IPS-18c (cell line): ENCODE results near the gene PCBP4.
"Not testable (repeated sequence)": the region's sequence is repeated elsewhere in the genome, so short reads cannot be mapped to it uniquely, and the experiment has no call there.

Source experiments
- H3K4me3 ChIP-seq: 2 replicates; pipeline ENCODE4 v1.7.0; 2013; ENCODE audit warnings: low read depth, mild to moderate bottlenecking, low read length, moderate library complexity; ENCODE audit not compliant: insufficient read depth
- H3K9me3 ChIP-seq: one replicate; pipeline ENCODE4 v1.6.1; 2013; ENCODE audit warnings: mild to moderate bottlenecking, low read length, moderate library complexity; ENCODE audit not compliant: control insufficient read depth, insufficient read depth

The PCBP4 gene

DNA sequence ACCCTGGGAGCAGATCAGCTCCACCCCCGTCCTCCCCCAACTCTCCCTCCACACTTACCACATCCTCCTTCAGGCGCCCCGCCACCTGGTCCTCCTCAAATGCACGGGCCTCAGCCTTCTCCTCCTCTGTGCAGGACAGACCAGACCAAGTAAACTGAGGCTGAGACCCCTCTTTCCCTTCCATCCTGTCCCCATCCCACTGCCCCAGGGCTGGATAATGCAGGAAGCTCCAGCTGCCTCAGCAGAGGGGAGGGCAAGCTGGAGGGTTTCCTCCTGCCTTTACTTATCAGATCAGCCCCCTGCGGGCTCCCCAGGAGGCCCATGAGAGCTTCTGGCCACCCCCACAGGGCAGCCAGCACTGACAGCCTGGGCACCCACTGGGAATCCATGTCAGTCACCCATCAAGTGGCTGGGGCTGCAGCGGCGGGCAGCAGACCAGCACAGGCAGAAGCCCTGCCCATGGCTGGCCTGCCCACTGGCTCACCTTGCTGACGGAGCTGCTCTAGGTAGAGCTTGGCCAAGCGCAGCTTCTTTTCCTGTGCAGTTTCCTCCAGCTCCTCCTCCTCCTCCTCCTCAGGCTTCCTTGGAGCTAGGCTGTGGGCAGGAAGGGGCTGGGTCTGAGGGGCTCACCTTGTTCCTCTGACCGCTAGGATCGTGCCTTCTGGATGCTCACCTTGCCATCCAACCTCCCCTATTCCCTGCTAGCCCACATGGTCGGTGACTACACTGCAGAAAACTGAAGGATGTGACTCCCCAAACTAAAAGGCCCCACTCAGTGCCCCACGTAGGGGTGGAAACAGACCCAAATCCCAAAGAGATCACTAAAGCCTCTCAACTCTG is 29.4 kb downstream of the PCBP4 start:
- H3K4me3 ChIP-seq: no peak overlapping the region

GRCh38 chr3:51937014-51937413 is 30.2 kb downstream of the PCBP4 start:
- Histone ChIP-seq H3K4me3 (no peak overlapping the region), H3K9me3 (no peaks in the 10 kb centered on the region)

More for the DNA sequence above, 29.4 kb downstream of the PCBP4 start:
- no peaks in the 10 kb centered on the region for H3K9me3 ChIP-seq

DNA sequence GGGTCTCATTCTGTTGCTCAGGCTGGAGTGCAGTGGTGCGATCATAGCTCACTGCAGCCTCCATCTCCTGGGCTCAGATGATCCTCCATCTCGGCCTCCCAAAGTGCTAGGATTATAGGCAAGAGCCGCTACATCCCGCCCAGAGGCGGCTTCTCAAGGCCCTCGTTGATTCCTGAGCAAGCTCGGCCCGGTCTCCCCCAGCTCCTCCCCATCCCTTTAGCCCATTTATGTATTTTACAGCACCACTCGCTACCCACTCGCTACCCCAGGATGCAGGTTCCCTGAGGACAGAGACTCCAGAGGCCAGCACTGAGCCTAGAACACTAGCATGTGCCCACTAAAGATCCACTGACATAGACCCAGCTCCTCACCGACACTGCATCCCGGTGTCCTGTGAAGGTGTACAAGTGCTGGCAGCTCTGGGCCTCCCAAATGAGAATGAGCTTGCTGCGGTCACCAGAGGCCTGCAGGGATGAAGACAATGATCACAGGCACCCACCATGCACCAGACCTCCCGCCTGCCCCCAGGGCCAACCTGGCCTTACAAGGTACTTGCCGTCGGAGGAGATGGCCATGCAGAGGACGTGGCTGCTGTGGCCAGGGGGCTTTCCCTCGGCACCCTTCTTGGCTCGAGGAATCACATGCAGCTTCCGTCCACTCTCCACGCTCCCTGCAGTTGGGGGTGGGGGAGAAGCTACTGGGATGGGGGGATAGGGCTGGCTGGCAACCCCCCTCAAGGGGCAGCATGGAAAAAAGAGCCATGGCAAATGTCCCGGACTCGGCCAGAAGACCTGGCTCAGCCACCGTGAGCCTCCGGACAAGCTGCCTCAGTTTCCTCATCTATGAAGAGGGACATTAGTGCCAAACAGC is 31.1 kb downstream of the PCBP4 start:
- H3K9me3 ChIP-seq: no peaks in the 10 kb centered on the region

DNA sequence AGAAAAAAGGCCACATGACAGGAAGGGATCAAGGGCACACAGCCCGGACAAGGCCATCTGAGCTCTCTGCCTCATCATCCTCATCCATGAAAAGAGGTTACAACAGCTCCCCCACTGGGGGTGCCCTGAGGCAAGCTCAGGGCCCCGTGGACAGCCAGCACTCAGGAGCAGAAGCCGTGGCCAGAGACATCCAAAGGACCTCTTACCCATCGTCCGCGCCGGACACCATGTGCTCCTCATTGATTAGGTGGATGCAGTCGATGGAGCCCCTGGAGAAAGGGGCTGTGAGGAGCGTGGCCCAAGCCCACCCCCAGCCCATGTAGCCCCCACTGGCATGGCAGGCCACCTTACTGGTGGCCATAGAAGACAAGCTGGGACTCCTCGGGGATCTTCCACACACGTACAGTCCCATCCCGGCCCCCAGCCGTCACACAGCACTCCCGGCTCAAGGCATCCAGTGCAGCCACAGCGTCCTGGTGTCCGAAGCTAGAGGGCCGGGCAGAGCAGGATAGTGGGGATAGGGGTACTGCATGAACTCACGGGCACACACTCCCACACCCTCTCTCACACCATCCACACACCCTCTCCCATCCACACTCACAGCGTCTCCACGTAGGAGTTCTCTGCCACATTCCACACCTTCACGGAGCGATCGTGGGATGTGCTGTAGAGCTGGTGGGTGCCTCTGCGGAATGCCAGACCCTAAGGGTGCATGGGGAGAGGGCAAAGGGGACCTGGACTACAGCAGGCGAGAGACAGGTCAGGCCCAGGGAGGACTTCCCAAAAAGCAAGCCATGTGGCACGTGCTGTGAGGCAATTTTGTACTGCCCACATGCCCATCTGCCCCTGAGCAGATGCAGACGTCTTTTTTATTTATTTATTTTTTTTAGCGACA is 32.0 kb downstream of the PCBP4 start:
- no peak overlapping the region for H3K4me3 ChIP-seq
- H3K9me3 ChIP-seq: no peaks in the 10 kb centered on the region

More for the DNA sequence above, 31.1 kb downstream of the PCBP4 start:
- no peak overlapping the region for H3K4me3 ChIP-seq

- H3K9me3 ChIP-seq: no peaks in the 10 kb centered on the region
- no peak overlapping the region for H3K4me3 ChIP-seq
Measured at GRCh38 chr3:51934139-51934850, 33.0 kb downstream of the PCBP4 start.

- Histone ChIP-seq H3K9me3 (no peaks in the 10 kb centered on the region), H3K4me3 (no peak overlapping the region)
Measured at GRCh38 chr3:51933471-51934138, 33.6 kb downstream of the PCBP4 start.

DNA sequence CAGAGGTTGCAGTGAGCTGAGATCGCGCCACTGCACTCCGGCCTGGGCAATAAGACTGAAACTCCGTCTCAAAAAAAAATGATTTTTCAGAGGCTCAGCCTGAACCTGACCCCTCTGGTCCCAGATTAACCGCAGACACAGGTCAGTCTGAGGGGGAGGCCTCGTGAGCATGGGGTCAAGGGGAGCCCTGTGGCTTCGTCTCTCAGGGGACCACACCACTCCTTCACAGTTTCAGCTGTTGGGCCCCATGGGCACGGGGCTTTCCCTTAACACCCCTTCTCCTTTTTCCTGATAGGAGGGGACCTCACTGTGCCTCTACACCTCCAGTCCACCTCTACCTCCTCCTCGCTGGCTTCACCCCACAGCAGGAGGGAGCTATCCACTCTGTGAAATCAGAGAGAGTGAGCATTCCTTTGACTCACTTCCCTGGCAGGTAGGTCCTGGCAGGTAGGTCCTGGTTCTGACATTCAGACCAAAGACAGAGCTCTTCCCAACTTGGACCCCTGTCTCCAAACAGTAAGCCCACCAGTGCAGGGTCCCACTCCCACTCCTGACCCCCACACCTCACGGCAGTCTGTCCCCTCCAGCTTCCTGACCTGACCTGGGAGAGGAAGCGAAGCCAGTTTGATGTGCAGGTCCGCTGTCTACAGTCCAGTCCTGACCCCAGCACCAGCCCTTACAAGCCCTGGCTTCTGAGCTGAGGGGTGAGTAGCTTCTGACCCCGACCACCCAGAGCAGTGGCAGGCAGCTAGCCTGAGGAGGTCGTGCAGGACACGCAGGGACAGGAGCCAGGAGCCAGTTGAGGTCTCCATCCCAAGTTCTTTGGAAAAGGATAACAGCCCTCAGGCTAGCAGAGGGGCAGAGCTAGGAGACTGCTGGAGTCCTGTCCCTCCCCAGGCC is 34.5 kb downstream of the PCBP4 start:
- no peaks in the 10 kb centered on the region for H3K9me3 ChIP-seq
- no peak overlapping the region for H3K4me3 ChIP-seq

- H3K4me3 ChIP-seq: no peak overlapping the region
- H3K9me3 ChIP-seq: no peaks in the 10 kb centered on the region
Measured at GRCh38 chr3:51931756-51932155, 35.5 kb downstream of the PCBP4 start.

- Histone ChIP-seq H3K9me3 (no peaks in the 10 kb centered on the region), H3K4me3 (no peak overlapping the region)
Measured at GRCh38 chr3:51930439-51930838, 36.8 kb downstream of the PCBP4 start.

DNA sequence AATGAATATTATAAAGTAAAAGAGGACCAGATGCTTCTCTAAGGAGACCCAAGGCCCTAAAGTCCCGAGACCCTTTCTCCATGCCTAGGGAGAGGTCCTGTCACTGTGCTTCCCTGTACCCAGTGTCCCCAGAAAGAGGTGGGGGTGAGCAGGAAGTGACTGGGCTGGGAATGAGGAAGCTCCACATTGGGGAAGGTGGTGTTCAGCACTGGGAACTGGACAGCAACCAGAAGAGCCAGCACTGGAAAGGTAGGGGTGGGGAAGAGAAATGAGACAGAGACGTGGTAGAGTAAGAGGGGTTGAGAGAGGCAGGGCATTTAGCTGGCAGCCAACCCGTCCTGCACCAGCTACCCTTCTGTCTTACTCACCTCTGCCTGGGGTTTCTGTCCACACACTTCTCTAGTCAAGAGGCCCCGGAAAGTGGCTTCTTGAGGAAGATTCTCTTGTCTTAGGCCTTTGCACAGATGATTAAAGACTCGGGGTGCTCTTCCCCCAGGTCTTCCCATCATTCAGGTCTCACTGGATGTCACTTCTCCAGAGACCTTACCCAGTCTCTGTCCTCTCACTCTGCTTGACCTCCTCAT is 37.7 kb downstream of the PCBP4 start:
- Histone ChIP-seq H3K4me3 (no peak overlapping the region), H3K9me3 (no peaks in the 10 kb centered on the region)

DNA sequence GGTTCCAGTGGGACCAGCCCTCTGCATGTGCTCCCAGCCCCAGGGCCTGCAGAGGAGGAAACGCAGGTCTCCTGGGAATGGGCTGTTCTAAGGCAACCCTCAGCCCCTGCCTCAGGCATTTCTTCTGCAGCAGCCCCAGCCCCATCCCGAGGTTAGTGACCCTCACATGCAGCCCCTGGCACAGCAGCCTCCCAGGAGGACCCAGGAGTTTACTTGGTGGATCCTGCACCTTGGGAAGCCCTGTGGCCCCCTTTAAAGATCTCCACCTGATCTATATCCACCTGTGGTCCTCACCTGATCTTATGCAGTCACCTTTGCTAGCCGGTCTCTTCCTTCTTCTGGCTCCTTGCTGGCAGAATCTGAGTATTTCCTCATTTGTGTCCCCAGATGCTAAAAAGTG is 38.3 kb downstream of the PCBP4 start:
- not testable (repeated sequence) for H3K9me3 ChIP-seq, H3K4me3 ChIP-seq

GRCh38 chr3:51928438-51928837 is 38.8 kb downstream of the PCBP4 start:
- Histone ChIP-seq H3K4me3 (no peak overlapping the region), H3K9me3 (no peaks in the 10 kb centered on the region)

GRCh38 chr3:51927061-51927977 is 39.9 kb downstream of the PCBP4 start:
- Histone ChIP-seq H3K4me3 (no peak overlapping the region), H3K9me3 (no peaks in the 10 kb centered on the region)

DNA sequence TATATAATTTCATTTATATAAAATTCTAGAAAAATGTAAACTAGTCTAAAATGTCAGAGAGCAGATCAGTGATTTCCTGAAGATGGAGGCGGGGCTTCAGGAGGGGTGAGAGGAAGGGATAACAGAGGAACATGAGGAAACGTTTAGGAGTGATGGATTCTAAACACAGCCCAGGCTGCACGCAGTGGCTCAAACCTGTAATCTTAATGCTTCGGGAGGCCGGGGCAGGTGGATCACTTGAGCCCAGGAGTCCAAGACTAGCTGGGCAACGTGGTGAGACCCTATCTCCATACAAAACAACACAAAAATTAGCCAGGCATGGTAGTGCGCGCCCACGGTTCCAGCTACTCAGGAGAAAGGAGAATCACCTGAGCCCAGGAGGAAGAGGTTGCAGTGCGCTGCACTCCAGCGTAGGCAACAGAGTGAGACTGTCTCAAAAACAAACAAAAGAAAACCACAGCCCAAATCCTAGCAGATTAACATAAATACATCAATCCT is 46.1 kb downstream of the PCBP4 start:
- Histone ChIP-seq H3K4me3 (no peak overlapping the region), H3K9me3 (no peaks in the 10 kb centered on the region)
